ENCODE data around the gene PEX14.

PEX14 gene

DNA sequence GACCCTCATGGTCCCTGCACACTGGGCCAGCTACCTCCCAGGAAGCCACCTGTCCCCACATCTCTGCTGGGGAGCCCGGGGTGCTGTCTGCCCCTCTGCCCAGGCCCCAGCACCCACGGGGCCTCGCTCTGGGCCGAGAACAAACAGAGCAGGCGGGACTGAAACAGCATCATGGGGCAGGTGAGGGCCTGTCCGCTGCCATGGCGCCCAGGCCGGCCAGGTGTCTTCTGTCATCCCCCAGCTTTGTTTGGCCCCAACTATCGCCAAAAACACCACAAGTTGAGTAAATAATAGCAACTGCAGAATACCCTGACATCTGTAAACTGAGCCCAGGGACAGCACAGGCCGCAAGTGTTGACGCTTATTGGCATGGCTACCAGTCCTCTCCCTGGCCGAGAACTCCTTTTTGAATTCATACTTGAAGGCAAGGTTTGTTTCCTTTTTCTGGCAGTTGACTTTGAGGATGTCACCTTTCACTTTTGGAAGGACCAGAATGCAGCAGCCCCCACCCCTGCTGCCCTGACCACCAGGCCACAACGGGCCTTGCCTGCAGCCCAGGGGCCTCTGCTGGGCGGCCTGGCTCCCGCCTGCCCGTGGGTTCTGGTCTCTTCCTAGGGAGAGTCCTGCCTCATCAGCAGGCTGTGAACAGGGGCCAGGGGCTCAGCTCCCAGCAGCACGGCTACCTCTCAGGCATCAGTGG lies 169.0 kb downstream of the PEX14 start:
- H3K27ac ChIP-seq (ENCODE audit: low read length): no peak overlapping the region
- H3K4me3 ChIP-seq (ENCODE audit: low read length): no peak overlapping the region

DNA sequence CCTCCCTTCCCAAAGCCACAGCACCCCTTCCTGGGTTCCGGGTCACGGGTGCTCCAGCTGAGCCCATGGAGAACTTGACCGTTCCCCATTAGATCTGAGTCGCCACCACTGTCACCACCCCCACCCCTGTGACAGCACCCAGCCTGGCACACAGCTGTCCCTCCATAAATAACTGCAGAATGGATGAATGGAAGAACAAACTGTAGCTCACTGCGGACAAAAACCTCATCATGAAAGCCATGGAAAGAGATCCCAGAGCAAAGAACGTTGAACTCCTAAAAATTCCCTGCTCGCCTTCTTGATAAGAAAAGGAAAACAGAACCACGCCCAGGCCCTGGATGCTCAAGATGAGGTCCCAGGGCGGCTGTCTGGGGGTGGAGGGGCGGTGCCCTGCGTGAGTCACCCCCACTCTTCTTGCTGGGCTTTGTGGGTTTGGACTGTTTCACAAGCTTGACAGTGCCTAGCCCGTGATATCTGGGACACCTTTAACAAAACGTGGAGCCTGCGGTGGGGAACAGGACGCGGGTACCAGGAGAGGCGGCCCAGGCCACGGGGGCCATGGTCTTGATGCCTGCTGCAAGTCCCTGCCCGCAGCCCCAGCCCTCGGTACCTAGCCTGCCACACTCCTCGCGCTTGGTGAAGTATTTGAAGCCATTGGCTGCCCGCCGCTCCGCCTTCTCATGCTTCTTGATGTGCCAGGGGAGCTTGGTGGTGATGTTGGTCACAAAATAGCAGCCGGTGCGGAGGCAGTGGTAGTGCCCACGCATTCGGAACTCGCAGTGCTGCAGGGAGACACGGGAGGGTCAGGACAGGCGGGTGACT lies 169.8 kb downstream of the PEX14 start:
- Histone ChIP-seq H3K4me3 (ENCODE audit: low read length) (no peak overlapping the region), H3K27me3 (ENCODE audit: control insufficient read depth, insufficient read depth, low read length) (peaks cover 39% of the 10 kb centered on the region), H3K4me1 (ENCODE audit: control insufficient read depth, low read depth, low read length) (peaks cover 8% of the 10 kb centered on the region), H3K9ac (ENCODE audit: low read length) (no peak overlapping the region), H3K36me3 (ENCODE audit: control insufficient read depth, low read depth, low read length) (no peaks in the 10 kb centered on the region), H3K27ac (ENCODE audit: low read length) (no peak overlapping the region), H3K9me3 (ENCODE audit: control insufficient read depth, low read depth, low read length) (no peaks in the 10 kb centered on the region)

More for the DNA sequence above, 169.0 kb downstream of the PEX14 start:
- Histone ChIP-seq H3K4me1 (ENCODE audit: control insufficient read depth, low read depth, low read length) (peaks cover under 1% of the 10 kb centered on the region), H3K27me3 (ENCODE audit: control insufficient read depth, insufficient read depth, low read length) (peaks cover 36% of the 10 kb centered on the region), H3K36me3 (ENCODE audit: control insufficient read depth, low read depth, low read length) (no peaks in the 10 kb centered on the region), H3K9me3 (ENCODE audit: control insufficient read depth, low read depth, low read length) (no peaks in the 10 kb centered on the region), H3K9ac (ENCODE audit: low read length) (no peak overlapping the region)

- Histone ChIP-seq H3K4me1 (ENCODE audit: control insufficient read depth, low read depth, low read length) (peaks cover 15% of the 10 kb centered on the region), H3K9me3 (ENCODE audit: control insufficient read depth, low read depth, low read length) (no peaks in the 10 kb centered on the region), H3K9ac (ENCODE audit: low read length) (no peak overlapping the region), H3K27me3 (ENCODE audit: control insufficient read depth, insufficient read depth, low read length) (peaks cover 37% of the 10 kb centered on the region), H3K27ac (ENCODE audit: low read length) (no peak overlapping the region), H3K36me3 (ENCODE audit: control insufficient read depth, low read depth, low read length) (no peaks in the 10 kb centered on the region), H3K4me3 (ENCODE audit: low read length) (no peak overlapping the region)
Observed at GRCh38 chr1:10646347-10646861, 171.7 kb downstream of the PEX14 start.

DNA sequence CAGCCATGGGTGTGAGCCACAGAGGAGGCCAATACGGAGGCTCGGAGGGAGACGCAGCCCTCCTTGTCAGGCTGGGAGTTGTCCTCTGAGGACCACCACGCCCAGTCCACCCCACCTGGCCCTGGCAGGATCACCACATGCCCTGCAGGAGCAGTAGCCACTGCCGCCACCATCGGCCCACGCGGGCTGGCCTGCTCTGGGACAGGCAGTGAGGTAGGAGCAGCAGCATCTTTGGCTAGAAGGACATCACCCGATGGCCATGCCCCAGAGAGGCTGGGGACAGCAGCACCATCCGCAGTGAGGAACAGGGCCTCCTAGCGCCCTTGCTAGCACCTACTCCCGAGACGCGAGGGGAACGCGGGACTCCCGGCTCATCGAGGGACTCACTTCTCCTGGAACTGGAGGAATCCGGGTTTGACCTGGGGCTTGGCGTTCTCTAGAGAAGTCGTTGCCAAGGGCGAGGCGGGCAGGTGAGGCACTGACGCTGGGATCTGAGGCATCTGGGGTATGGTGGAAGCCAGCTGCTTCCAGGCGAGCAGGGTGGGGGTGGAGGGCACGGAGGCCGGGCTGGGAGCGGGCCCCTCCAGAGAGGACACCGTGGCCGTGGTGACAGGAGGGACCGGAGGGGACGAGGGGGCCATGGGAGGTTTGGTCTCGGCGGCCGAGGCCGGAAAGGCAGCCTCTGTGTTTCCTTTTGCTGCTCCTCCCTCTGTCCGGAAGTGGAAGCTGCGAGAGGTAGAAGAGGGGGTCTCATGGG lies 172.8 kb downstream of the PEX14 start:
- Histone ChIP-seq H3K9me3 (ENCODE audit: control insufficient read depth, low read depth, low read length) (no peaks in the 10 kb centered on the region), H3K9ac (ENCODE audit: low read length) (no peak overlapping the region), H3K4me3 (ENCODE audit: low read length) (no peak overlapping the region), H3K27ac (ENCODE audit: low read length) (no peak overlapping the region), H3K27me3 (ENCODE audit: control insufficient read depth, insufficient read depth, low read length) (peaks cover 43% of the 10 kb centered on the region), H3K36me3 (ENCODE audit: control insufficient read depth, low read depth, low read length) (no peaks in the 10 kb centered on the region), H3K4me1 (ENCODE audit: control insufficient read depth, low read depth, low read length) (peaks cover 21% of the 10 kb centered on the region)

GRCh38 chr1:10648689-10649516 lies 174.2 kb downstream of the PEX14 start:
- Histone ChIP-seq H3K4me3 (ENCODE audit: low read length) (peak overlapping the region; percentile 48), H3K9me3 (ENCODE audit: control insufficient read depth, low read depth, low read length) (no peaks in the 10 kb centered on the region), H3K4me1 (ENCODE audit: control insufficient read depth, low read depth, low read length) (peaks cover 21% of the 10 kb centered on the region), H3K27me3 (ENCODE audit: control insufficient read depth, insufficient read depth, low read length) (peaks cover 43% of the 10 kb centered on the region), H3K27ac (ENCODE audit: low read length) (no peak overlapping the region), H3K9ac (ENCODE audit: low read length) (no peak overlapping the region), H3K36me3 (ENCODE audit: control insufficient read depth, low read depth, low read length) (no peaks in the 10 kb centered on the region)

DNA sequence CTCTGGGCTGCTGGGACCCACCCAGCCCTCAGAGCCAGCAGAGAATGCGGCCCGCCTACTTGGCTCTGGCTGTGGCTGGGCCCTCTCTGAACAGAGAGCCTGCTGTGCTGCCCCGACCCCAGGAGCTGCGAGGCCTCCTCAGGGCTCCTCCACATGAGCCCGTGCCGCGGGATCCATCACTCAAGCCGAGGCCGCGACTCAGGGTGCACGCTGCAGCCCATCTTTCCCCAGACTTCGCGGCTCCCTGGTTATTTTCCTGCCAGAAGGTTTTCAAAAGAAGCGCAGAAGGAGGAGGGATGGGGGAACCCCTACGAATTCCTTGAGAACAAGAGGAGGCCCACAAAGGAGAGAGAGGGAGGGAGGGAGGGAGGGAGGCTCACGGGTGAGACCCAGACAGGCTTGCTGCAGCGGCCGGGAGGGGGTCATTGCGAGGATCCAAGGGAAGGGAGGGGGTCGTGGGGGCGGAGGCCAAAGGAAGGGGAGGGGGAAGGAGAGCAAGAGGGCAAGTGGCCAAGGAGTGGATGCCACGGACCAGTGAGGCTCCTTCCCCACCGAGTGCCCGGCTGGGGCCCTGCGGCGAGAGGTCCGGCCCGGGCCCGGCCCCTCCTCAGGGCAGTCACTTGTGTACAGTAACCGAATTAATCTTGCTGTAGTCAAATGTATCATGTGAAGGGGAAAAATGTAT lies 174.9 kb downstream of the PEX14 start:
- H3K27me3 ChIP-seq (ENCODE audit: control insufficient read depth, insufficient read depth, low read length): peaks cover 43% of the 10 kb centered on the region
- no peaks in the 10 kb centered on the region for H3K9me3 ChIP-seq (ENCODE audit: control insufficient read depth, low read depth, low read length)
- peak overlapping the region; percentile 59 for H3K4me3 ChIP-seq (ENCODE audit: low read length)
- H3K36me3 ChIP-seq (ENCODE audit: control insufficient read depth, low read depth, low read length): no peaks in the 10 kb centered on the region
- H3K9ac ChIP-seq (ENCODE audit: low read length): no peak overlapping the region
- H3K4me1 ChIP-seq (ENCODE audit: control insufficient read depth, low read depth, low read length): peaks cover 21% of the 10 kb centered on the region
- no peak overlapping the region for H3K27ac ChIP-seq (ENCODE audit: low read length)

- Histone ChIP-seq H3K4me1 (ENCODE audit: control insufficient read depth, low read depth, low read length) (peaks cover 21% of the 10 kb centered on the region), H3K9me3 (ENCODE audit: control insufficient read depth, low read depth, low read length) (no peaks in the 10 kb centered on the region), H3K4me3 (ENCODE audit: low read length) (peak overlapping the region; percentile 59), H3K9ac (ENCODE audit: low read length) (no peak overlapping the region), H3K27ac (ENCODE audit: low read length) (no peak overlapping the region), H3K36me3 (ENCODE audit: control insufficient read depth, low read depth, low read length) (no peaks in the 10 kb centered on the region), H3K27me3 (ENCODE audit: control insufficient read depth, insufficient read depth, low read length) (peaks cover 43% of the 10 kb centered on the region)
Observed at GRCh38 chr1:10650556-10651388, 176.0 kb downstream of the PEX14 start.

- peaks cover 43% of the 10 kb centered on the region for H3K27me3 ChIP-seq (ENCODE audit: control insufficient read depth, insufficient read depth, low read length)
Observed at GRCh38 chr1:10651389-10651766, 176.6 kb downstream of the PEX14 start.

GRCh38 chr1:10651793-10652192 lies 177.0 kb downstream of the PEX14 start:
- no peaks in the 10 kb centered on the region for H3K36me3 ChIP-seq (ENCODE audit: control insufficient read depth, low read depth, low read length)
- no peak overlapping the region for H3K9ac ChIP-seq (ENCODE audit: low read length)
- peaks cover 43% of the 10 kb centered on the region for H3K27me3 ChIP-seq (ENCODE audit: control insufficient read depth, insufficient read depth, low read length)
- no peaks in the 10 kb centered on the region for H3K9me3 ChIP-seq (ENCODE audit: control insufficient read depth, low read depth, low read length)
- H3K4me1 ChIP-seq (ENCODE audit: control insufficient read depth, low read depth, low read length): peaks cover 21% of the 10 kb centered on the region
- peak overlapping the region; percentile 33 for H3K4me3 ChIP-seq (ENCODE audit: low read length)
- no peak overlapping the region for H3K27ac ChIP-seq (ENCODE audit: low read length)

More at GRCh38 chr1:10651389-10651766, 176.6 kb downstream of the PEX14 start:
- Histone ChIP-seq H3K27ac (ENCODE audit: low read length) (no peak overlapping the region), H3K9me3 (ENCODE audit: control insufficient read depth, low read depth, low read length) (no peaks in the 10 kb centered on the region), H3K36me3 (ENCODE audit: control insufficient read depth, low read depth, low read length) (no peaks in the 10 kb centered on the region), H3K4me1 (ENCODE audit: control insufficient read depth, low read depth, low read length) (peaks cover 21% of the 10 kb centered on the region), H3K4me3 (ENCODE audit: low read length) (peak overlapping the region; percentile 33), H3K9ac (ENCODE audit: low read length) (no peak overlapping the region)

DNA sequence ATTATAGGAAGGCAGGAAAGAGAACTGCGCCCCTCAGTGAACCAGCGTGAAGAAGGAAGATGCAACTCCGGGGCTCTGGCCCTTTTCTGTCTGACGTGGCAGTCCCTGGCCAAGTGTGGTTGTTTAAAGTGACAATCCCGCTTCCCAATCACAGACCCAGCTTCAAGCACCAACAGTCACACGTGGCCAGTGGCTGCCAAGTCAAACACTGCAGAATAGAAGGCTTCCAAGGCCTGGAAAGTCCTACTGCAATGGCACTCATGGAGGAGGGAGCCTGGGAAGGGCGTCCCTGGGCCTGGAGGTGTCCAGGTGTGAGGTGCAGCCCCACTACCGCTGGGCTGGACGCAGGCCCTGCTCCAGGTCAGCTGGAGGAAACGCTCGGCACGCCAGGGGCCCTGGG lies 177.9 kb downstream of the PEX14 start:
- Histone ChIP-seq H3K9ac (ENCODE audit: low read length) (no peak overlapping the region), H3K36me3 (ENCODE audit: control insufficient read depth, low read depth, low read length) (no peaks in the 10 kb centered on the region), H3K27ac (ENCODE audit: low read length) (no peak overlapping the region), H3K4me1 (ENCODE audit: control insufficient read depth, low read depth, low read length) (peaks cover 21% of the 10 kb centered on the region), H3K9me3 (ENCODE audit: control insufficient read depth, low read depth, low read length) (no peaks in the 10 kb centered on the region), H3K27me3 (ENCODE audit: control insufficient read depth, insufficient read depth, low read length) (peaks cover 43% of the 10 kb centered on the region), H3K4me3 (ENCODE audit: low read length) (no peak overlapping the region)
